HepG2 (cell line): ENCODE data around the gene RNF126. TPM values are rescaled to one million over a fixed set of nuclear protein-coding genes. Genes with fewer than 3 reads are reported as not detected.

Experiments
- CBX5 ChIP-seq: sonication (generic); formaldehyde crosslinking; IDR thresholded peaks from 2 replicates; pipeline ENCODE4 v1.4.0; 2020; ENCODE audit warnings: missing genetic modification reagents, borderline replicate concordance
- CCDC6 ChIP-seq: sonication (generic); formaldehyde crosslinking; IDR thresholded peaks from 2 replicates; pipeline ENCODE4 v1.8.1; 2022; ENCODE audit warnings: mild to moderate bottlenecking, missing genetic modification reagents, moderate library complexity
- DR1 ChIP-seq: sonication (generic); formaldehyde crosslinking; IDR thresholded peaks from 2 replicates; pipeline ENCODE4 v1.8.0; 2021; ENCODE audit warnings: mild to moderate bottlenecking, missing genetic modification reagents, inconsistent platforms
- EED ChIP-seq: sonication (generic); formaldehyde crosslinking; IDR thresholded peaks from 2 replicates; pipeline ENCODE4 v1.5.0; 2020; ENCODE audit warnings: mild to moderate bottlenecking, missing genetic modification reagents
- GLMP ChIP-seq: sonication (generic); formaldehyde crosslinking; IDR thresholded peaks from 2 replicates; pipeline ENCODE4 v1.9.0; 2021; ENCODE audit warnings: missing genetic modification reagents, mild to moderate bottlenecking, borderline replicate concordance
- HNF1B ChIP-seq: sonication (generic); formaldehyde crosslinking; IDR thresholded peaks from 2 replicates; pipeline ENCODE4 v1.5.1; 2020; ENCODE audit warnings: mild to moderate bottlenecking, moderate library complexity, missing genetic modification reagents
- MAX ChIP-seq: IDR thresholded peaks from 2 replicates; pipeline ENCODE4 v1.6.1; 2012; ENCODE audit warnings: inconsistent platforms
- SALL2 ChIP-seq: sonication (generic); formaldehyde crosslinking; IDR thresholded peaks from 2 replicates; pipeline ENCODE4 v1.8.1; 2023; ENCODE audit warnings: mild to moderate bottlenecking, missing genetic modification reagents, inconsistent platforms
- SMAD9 ChIP-seq: sonication (generic); formaldehyde crosslinking; IDR thresholded peaks from 2 replicates; pipeline ENCODE4 v1.5.1; 2020; ENCODE audit warnings: mild to moderate bottlenecking, missing genetic modification reagents
- STAG1 ChIP-seq: sonication (generic); formaldehyde crosslinking; IDR thresholded peaks from 2 replicates; pipeline ENCODE4 v1.4.0; 2020; ENCODE audit warnings: missing genetic modification reagents
- ZBTB7A ChIP-seq: sonication (generic); formaldehyde crosslinking; IDR thresholded peaks from 2 replicates; pipeline ENCODE4 v1.8.0; 2022; ENCODE audit warnings: mild to moderate bottlenecking, missing genetic modification reagents
- ZFP36L2 ChIP-seq: sonication (generic); formaldehyde crosslinking; IDR thresholded peaks from 2 replicates; pipeline ENCODE4 v1.4.0; 2020; ENCODE audit warnings: missing genetic modification reagents
- ZMAT5 ChIP-seq: sonication (generic); formaldehyde crosslinking; IDR thresholded peaks from 2 replicates; pipeline ENCODE4 v1.5.0; 2020; ENCODE audit warnings: mild to moderate bottlenecking, low read depth, missing genetic modification reagents, borderline replicate concordance
- ZNF292 ChIP-seq: sonication (generic); formaldehyde crosslinking; IDR thresholded peaks from 2 replicates; pipeline ENCODE4 v1.8.1; 2022; ENCODE audit warnings: mild to moderate bottlenecking, low read depth, missing genetic modification reagents, borderline replicate concordance
- ZNF296 ChIP-seq: sonication (generic); formaldehyde crosslinking; conservative IDR thresholded peaks from 2 replicates; pipeline ENCODE4 v1.5.0; 2020; ENCODE audit warnings: mild to moderate bottlenecking, missing genetic modification reagents
- ZNF607 ChIP-seq: sonication (generic); formaldehyde crosslinking; IDR thresholded peaks from 2 replicates; pipeline ENCODE4 v1.5.1; 2020; ENCODE audit warnings: missing genetic modification reagents, mild to moderate bottlenecking, borderline replicate concordance
- ZNF629 ChIP-seq: sonication (generic); formaldehyde crosslinking; conservative IDR thresholded peaks from 2 replicates; pipeline ENCODE4 v1.5.0; 2020; ENCODE audit warnings: missing genetic modification reagents
- ZNF644 ChIP-seq: IDR thresholded peaks from 2 replicates; pipeline ENCODE4 v1.6.1; 2016; ENCODE audit warnings: low read depth
- ZNF652 ChIP-seq: IDR thresholded peaks from 2 replicates; pipeline ENCODE4 v1.6.1; 2016; ENCODE audit warnings: low read depth, borderline replicate concordance
- ZNF749 ChIP-seq: sonication (generic); formaldehyde crosslinking; IDR thresholded peaks from 2 replicates; pipeline ENCODE4 v1.8.0; 2022; ENCODE audit warnings: mild to moderate bottlenecking, missing genetic modification reagents, moderate library complexity, borderline replicate concordance
- ZNF775 ChIP-seq: sonication (generic); formaldehyde crosslinking; IDR thresholded peaks from 2 replicates; pipeline ENCODE4 v1.4.0; 2020; ENCODE audit warnings: missing genetic modification reagents, mild to moderate bottlenecking, moderate library complexity, borderline replicate concordance
- ZNF83 ChIP-seq: sonication (generic); formaldehyde crosslinking; IDR thresholded peaks from 2 replicates; pipeline ENCODE4 v1.4.0; 2020; ENCODE audit warnings: missing genetic modification reagents, mild to moderate bottlenecking, borderline replicate concordance
- ZNF878 ChIP-seq: sonication (generic); formaldehyde crosslinking; IDR thresholded peaks from 2 replicates; pipeline ENCODE4 v1.8.1; 2023; ENCODE audit warnings: mild to moderate bottlenecking, missing genetic modification reagents, moderate library complexity
- polyA plus RNA-seq, 8 experiments: library from polyadenylated mRNA; depleted of rRNA in 3 of 8; stranded (reverse) in 7 of 8; unstranded in 1 of 8; fragments of >200 nt; fragmentation: Illumina TruSeq in 4 of 8; extraction: Trizol in 4 of 8; gene quantifications; 2 replicates each; pipeline versions ENCODE4 v1.2.1 to v1.2.3, GENCODE V29; 2011 to 2016; ENCODE audit warnings: low read depth in 4 of 8, missing spikeins in 1 of 8, mixed read lengths in 1 of 8; ENCODE audit not compliant: insufficient read depth in 1 of 8
- total RNA-seq, 5 experiments: library from RNA; depleted of rRNA; stranded (reverse); fragments of >200 nt; fragmentation: Illumina TruSeq; extraction: Trizol; gene quantifications; 2 replicates each; pipeline ENCODE4 v1.2.3, GENCODE V29; 2016; ENCODE audit warnings: low read depth in 1 of 5
- TF ChIP-seq, protein P1 (sequence below): IDR thresholded peaks from 2 replicates; pipeline ENCODE4 v1.6.1; 2016; ENCODE audit warnings: mild to moderate bottlenecking
- TF ChIP-seq, protein P2 (sequence below): IDR thresholded peaks from 2 replicates; pipeline ENCODE4 v1.6.1; 2016; ENCODE audit warnings: control low read depth

RNF126 gene
- total and polyA plus RNA-seq, 2 of the 13 experiments (the other 11 are each of a cell fraction or from before 2014, with no cell fraction given) = 23.2 to 34.0 TPM

DNA sequence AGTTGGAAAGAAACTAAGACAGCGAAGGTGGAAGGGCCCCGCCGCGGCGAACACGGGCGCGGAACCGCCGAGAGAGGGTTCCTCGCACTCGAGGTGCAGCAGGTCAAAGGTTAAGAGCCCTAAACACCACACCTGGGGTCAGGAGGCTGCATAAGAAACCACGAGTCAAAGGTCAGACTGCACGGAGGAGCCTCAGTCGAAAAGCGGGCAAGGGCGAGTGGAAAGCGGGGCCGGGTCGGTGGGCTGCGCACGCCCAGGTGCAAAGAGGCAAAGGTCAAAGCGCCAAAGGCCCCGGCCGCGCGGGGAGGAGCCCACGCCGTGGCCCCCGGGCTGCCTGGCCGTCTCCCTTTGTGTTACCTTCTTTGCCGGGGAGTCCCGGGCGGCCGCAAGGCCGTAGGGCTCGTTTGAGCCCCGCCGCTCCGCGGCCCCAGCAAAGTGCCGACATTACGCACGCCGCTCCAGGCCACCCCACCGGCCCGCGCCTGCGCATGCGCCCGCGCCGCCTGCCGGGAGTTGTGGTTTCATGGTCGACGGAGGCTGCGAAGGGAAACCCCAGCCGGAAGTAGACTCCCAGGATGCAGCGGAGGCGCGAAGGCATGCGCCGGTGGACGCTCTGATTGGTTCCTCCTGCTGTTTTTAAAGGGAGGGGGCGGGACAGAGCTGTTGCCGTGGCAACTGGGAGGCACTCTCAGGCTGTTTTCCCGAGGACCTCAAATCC, 29.8 kb downstream of the RNF126 start, which contains the start of gene POLRMT (continued):
- no peak for TF ChIP-seq SMAD9 (CRISPR knock-in tag)
- 0 out of 2 replicates have a peak, but pooled peaks have one; percentile 21 for TF ChIP-seq ZNF83 (CRISPR knock-in tag)
- 0 out of 2 replicates have a peak, but pooled peaks have one; percentile 16 for TF ChIP-seq HNF1B (CRISPR knock-in tag)
- no peak for TF ChIP-seq ZFP36L2 (CRISPR knock-in tag)
- TF ChIP-seq ZNF749 (CRISPR knock-in tag) = peak; percentile 51; the same call in 1 of the 2 replicates
- no peak for TF ChIP-seq DR1
- 0 out of 2 replicates have a peak, but pooled peaks have one; percentile 1 for TF ChIP-seq STAG1
- TF ChIP-seq CCDC6 (CRISPR knock-in tag) = no peak
- TF ChIP-seq SALL2 = no peak
- no peak for TF ChIP-seq EED (CRISPR knock-in tag)
- TF ChIP-seq ZNF296 = no peak
- TF ChIP-seq ZNF652 (CRISPR knock-in tag) = no peak
- 0 out of 2 replicates have a peak, but pooled peaks have one; percentile 26 for TF ChIP-seq ZNF607
- TF ChIP-seq ZNF878 (CRISPR knock-in tag) = no peak
- TF ChIP-seq, protein P1, sequence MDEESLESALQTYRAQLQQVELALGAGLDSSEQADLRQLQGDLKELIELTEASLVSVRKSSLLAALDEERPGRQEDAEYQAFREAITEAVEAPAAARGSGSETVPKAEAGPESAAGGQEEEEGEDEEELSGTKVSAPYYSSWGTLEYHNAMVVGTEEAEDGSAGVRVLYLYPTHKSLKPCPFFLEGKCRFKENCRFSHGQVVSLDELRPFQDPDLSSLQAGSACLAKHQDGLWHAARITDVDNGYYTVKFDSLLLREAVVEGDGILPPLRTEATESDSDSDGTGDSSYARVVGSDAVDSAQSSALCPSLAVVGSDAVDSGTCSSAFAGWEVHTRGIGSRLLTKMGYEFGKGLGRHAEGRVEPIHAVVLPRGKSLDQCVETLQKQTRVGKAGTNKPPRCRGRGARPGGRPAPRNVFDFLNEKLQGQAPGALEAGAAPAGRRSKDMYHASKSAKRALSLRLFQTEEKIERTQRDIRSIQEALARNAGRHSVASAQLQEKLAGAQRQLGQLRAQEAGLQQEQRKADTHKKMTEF = no peak; the same call in 1 of the 2 replicates
- peak; percentile 87 for TF ChIP-seq MAX
- no peak for TF ChIP-seq ZBTB7A (CRISPR knock-in tag)
- TF ChIP-seq, protein P2, sequence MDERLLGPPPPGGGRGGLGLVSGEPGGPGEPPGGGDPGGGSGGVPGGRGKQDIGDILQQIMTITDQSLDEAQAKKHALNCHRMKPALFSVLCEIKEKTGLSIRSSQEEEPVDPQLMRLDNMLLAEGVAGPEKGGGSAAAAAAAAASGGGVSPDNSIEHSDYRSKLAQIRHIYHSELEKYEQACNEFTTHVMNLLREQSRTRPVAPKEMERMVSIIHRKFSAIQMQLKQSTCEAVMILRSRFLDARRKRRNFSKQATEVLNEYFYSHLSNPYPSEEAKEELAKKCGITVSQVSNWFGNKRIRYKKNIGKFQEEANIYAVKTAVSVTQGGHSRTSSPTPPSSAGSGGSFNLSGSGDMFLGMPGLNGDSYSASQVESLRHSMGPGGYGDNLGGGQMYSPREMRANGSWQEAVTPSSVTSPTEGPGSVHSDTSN = peak; percentile 83
- no peak for TF ChIP-seq ZNF644
- TF ChIP-seq CBX5 (CRISPR knock-in tag) = no peak
- TF ChIP-seq ZMAT5 (CRISPR knock-in tag) = no peak
- no peak for TF ChIP-seq ZNF292 (CRISPR knock-in tag)
- TF ChIP-seq ZNF629 (CRISPR knock-in tag) = 0 out of 2 replicates have a peak, but pooled peaks have one; percentile 12
- TF ChIP-seq GLMP (CRISPR knock-in tag) = no peak
- TF ChIP-seq ZNF775 (CRISPR knock-in tag) = no peak
